ENCODE data around the gene COPS3. TPM values are rescaled to one million over a fixed set of nuclear protein-coding genes. Genes with fewer than 3 reads are reported as not detected.

Gene COPS3
- total and polyA plus RNA-seq, 2 of the 4 experiments (the other 2 are of a cell fraction) = 71.4 to 144 TPM

GRCh38 chr17:17264430-17264829, 16.6 kb downstream of the COPS3 start:
- no peak overlapping the region for H3K4me2 ChIP-seq (ENCODE audit: low read depth, low read length)
- no peak overlapping the region for H2AK9ac ChIP-seq (replicated peaks; ENCODE audit: low read depth, low read length, poor library complexity)

More at GRCh38 chr17:17264430-17264829, 16.6 kb downstream of the COPS3 start:
- DNase-seq (no peak), ATAC-seq (ENCODE audit: low read depth) (no peak)
- POLR2A ChIA-PET (ENCODE audit: unreplicated experiment) = no interaction called here
- no peak overlapping the region for H4K5ac ChIP-seq (ENCODE audit: low read depth, low read length)
- H3K36me3 ChIP-seq (ENCODE audit: control insufficient read depth, insufficient read depth, low read length) = peaks cover 31% of the 10 kb centered on the region
- H2BK5ac ChIP-seq (ENCODE audit: low read depth, low read length, poor library complexity, severe bottlenecking) = no peak overlapping the region
- no peak overlapping the region for H2AK5ac ChIP-seq (ENCODE audit: low read depth, low read length)
- TF ChIP-seq USF2 (IDR thresholded peaks at IDR 0.05; ENCODE audit: low read depth, low read length) (no peak), MAZ (IDR thresholded peaks at IDR 0.05; ENCODE audit: borderline replicate concordance, low read depth, low read length) (no peak), RAD21 (IDR thresholded peaks at IDR 0.05; ENCODE audit: low read length) (no peak), RCOR1 (IDR thresholded peaks at IDR 0.05; ENCODE audit: insufficient replicate concordance, low read length) (no peak), MAFK (IDR thresholded peaks at IDR 0.05; ENCODE audit: low read depth, low read length) (no peak), CHD1 (IDR thresholded peaks at IDR 0.05; ENCODE audit: low read depth, low read length) (no peak), MXI1 (IDR thresholded peaks at IDR 0.05; ENCODE audit: borderline replicate concordance, low read depth, low read length) (no peak), NFE2L2 (IDR thresholded peaks at IDR 0.05; ENCODE audit: low read depth, low read length) (no peak), BHLHE40 (IDR thresholded peaks at IDR 0.05; ENCODE audit: low read depth, low read length) (no peak), SMC3 (IDR thresholded peaks at IDR 0.05; ENCODE audit: low read depth, low read length) (no peak), POLR2A (IDR thresholded peaks at IDR 0.05; ENCODE audit: low read depth, low read length) (no peak), CEBPB (IDR thresholded peaks at IDR 0.05; ENCODE audit: low read depth, low read length) (no peak), FOS (IDR thresholded peaks at IDR 0.05; ENCODE audit: low read depth, low read length) (no peak), ELK1 (IDR thresholded peaks at IDR 0.05; ENCODE audit: borderline replicate concordance, low read depth, low read length) (no peak), RFX5 (IDR thresholded peaks at IDR 0.05; ENCODE audit: low read depth, low read length) (no peak)
- CTCF ChIA-PET = no interaction called here
- no peak overlapping the region for H4K8ac ChIP-seq (ENCODE audit: low read depth in 2 of 2, low read length in 2 of 2)
- no CpG with 5 or more reads among the region's 2 CpGs for WGBS, 2 experiments (ENCODE audit: extremely low coverage in 2 of 2, insufficient read length in 1 of 2)
- no peak overlapping the region for H3K9ac ChIP-seq (ENCODE audit: low read depth, low read length)
- dilution Hi-C loops (cut with HindIII; ENCODE audit: low sequenced_read_pairs, unreplicated experiment) = no loop called here
- H2BK20ac ChIP-seq (ENCODE audit: low read depth, low read length) = no peak overlapping the region
- no peaks in the 10 kb centered on the region for H3K4me1 ChIP-seq (ENCODE audit: control insufficient read depth, insufficient read depth, low read length)
- H3K27me3 ChIP-seq (ENCODE audit: control insufficient read depth, insufficient read depth, low read length) = no peaks in the 10 kb centered on the region
- no peak overlapping the region for H4K91ac ChIP-seq (ENCODE audit: insufficient read depth, low read depth, low read length)
- H2BK15ac ChIP-seq (ENCODE audit: low read depth, low read length) = no peak overlapping the region
- no peak overlapping the region for H3K18ac ChIP-seq (ENCODE audit: low read depth, low read length)
- H3K9me1 ChIP-seq (ENCODE audit: insufficient read depth, low read length) = no peaks in the 10 kb centered on the region
- H3K14ac ChIP-seq (replicated peaks; ENCODE audit: low read depth, low read length) = no peak overlapping the region
- BruUV-seq (replicated peaks) = no TSS peak
- in situ Hi-C loops (cut with MboI; ENCODE audit: low sequenced_read_pairs) = no loop called here
- H3K27ac ChIP-seq (ENCODE audit: insufficient read depth, low read length) = no peak overlapping the region
- no peak overlapping the region for H3K23ac ChIP-seq (ENCODE audit: low read depth, low read length)
- no peak overlapping the region for H3K4ac ChIP-seq (ENCODE audit: low read depth, low read length)
- H2BK120ac ChIP-seq (ENCODE audit: low read depth, low read length) = no peak overlapping the region
- no peak overlapping the region for H2AFZ ChIP-seq (replicated peaks; ENCODE audit: low read length, poor library complexity)
- H3K79me1 ChIP-seq (ENCODE audit: low read depth in 1 of 2, low read length in 2 of 2) = peaks cover 0 to 7% of the 10 kb centered on the region in 2 experiments; a peak in 2 of 4 replicates
- no peak overlapping the region for H3K4me3 ChIP-seq (ENCODE audit: insufficient read depth, low read depth, low read length)
- no peak overlapping the region for H3K56ac ChIP-seq (ENCODE audit: extremely low read depth, insufficient read depth, low read length)
- no peaks in the 10 kb centered on the region for H3K9me3 ChIP-seq (ENCODE audit: control insufficient read depth, insufficient read depth, low read length)
- H4K20me1 ChIP-seq (ENCODE audit: insufficient read depth, low read length) = no peaks in the 10 kb centered on the region
- intact Hi-C loops (cut with micrococcal nuclease) = no loop called here
